AG04450 (cell line): ENCODE results near the gene LENG1. TPM values are rescaled to one million over a fixed set of nuclear protein-coding genes. Genes with fewer than 3 reads are reported as not detected.
"Not testable (repeated sequence)": the region's sequence is repeated elsewhere in the genome, so short reads cannot be mapped to it uniquely, and the experiment has no call there.

Source experiments
- CTCF ChIA-PET: fragments of 300-600, 350-600 bp; formaldehyde crosslinking; extraction: SDS; loops from one replicate; lab custom pipeline; 2022; ENCODE audit warnings: antibody characterized with exemption, inconsistent platforms; lab: Charles Lee
- POLR2A ChIA-PET: fragments of 350-600 bp; formaldehyde crosslinking; extraction: SDS; loops from one replicate; lab custom pipeline; 2021; ENCODE audit warnings: antibody characterized with exemption, inconsistent platforms; lab: Yijun Ruan, JAX
- DNase-seq: peaks from one replicate; pipeline ENCODE4 v3.0.0-alpha.2; 2011; ENCODE audit warnings: low read depth, low spot score
- H3K27ac ChIP-seq: one replicate; pipeline ENCODE4 v1.5.1; 2012; ENCODE audit warnings: low read depth, low read length, control low read depth
- H3K27me3 ChIP-seq: one replicate; pipeline ENCODE4 v1.6.0; 2012; ENCODE audit warnings: low read length; ENCODE audit not compliant: control insufficient read depth, insufficient read depth
- H3K4me3 ChIP-seq: 2 replicates; pipeline ENCODE4 v1.5.1; 2011; ENCODE audit warnings: mild to moderate bottlenecking, low read depth, low read length, control low read depth
- H3K9me3 ChIP-seq: 2 replicates; pipeline ENCODE4 v1.5.1; 2012; ENCODE audit warnings: low read length; ENCODE audit not compliant: control insufficient read depth, insufficient read depth
- polyA plus RNA-seq: library from polyadenylated mRNA; depleted of rRNA; stranded (reverse); fragments of >200 nt; gene quantifications from 2 replicates; pipeline ENCODE4 v1.2.3, GENCODE V29; 2011
- TF ChIP-seq, protein P1 (sequence below): IDR thresholded peaks from 2 replicates; pipeline ENCODE4 v1.5.1; 2011; ENCODE audit warnings: low read depth, low read length, control low read depth, inconsistent platforms

Gene LENG1
- polyA plus RNA-seq, 1 experiment = 3.3 TPM

DNA sequence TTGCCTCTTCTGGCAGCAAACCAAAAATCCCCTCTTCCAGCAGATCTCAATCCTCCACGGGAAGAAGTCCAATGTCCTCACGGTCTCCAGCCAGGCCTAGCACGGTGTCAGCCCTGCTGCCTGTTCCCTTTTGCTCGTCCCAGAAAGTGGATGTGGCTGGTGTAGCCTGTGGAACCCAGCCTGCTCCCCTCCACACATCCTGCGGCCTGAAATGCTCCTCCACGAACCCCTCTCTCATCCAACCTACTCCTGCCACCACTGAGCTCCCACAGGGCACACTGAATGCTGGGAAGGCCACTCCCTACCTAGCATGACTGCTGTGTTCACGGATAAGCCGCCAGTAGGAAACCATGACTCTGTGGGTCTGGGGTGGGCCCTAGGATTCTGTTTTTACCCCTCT lies 26.8 kb upstream of the LENG1 start:
- ChIA-PET POLR2A (no interaction called here), CTCF (no interaction called here)
- no peaks in the 10 kb centered on the region for H3K9me3 ChIP-seq
- DNase-seq = no peak
- H3K4me3 ChIP-seq = no peak overlapping the region
- TF ChIP-seq, protein P1, sequence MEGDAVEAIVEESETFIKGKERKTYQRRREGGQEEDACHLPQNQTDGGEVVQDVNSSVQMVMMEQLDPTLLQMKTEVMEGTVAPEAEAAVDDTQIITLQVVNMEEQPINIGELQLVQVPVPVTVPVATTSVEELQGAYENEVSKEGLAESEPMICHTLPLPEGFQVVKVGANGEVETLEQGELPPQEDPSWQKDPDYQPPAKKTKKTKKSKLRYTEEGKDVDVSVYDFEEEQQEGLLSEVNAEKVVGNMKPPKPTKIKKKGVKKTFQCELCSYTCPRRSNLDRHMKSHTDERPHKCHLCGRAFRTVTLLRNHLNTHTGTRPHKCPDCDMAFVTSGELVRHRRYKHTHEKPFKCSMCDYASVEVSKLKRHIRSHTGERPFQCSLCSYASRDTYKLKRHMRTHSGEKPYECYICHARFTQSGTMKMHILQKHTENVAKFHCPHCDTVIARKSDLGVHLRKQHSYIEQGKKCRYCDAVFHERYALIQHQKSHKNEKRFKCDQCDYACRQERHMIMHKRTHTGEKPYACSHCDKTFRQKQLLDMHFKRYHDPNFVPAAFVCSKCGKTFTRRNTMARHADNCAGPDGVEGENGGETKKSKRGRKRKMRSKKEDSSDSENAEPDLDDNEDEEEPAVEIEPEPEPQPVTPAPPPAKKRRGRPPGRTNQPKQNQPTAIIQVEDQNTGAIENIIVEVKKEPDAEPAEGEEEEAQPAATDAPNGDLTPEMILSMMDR = no peak
- H3K27me3 ChIP-seq = no peaks in the 10 kb centered on the region
- no peak overlapping the region for H3K27ac ChIP-seq

DNA sequence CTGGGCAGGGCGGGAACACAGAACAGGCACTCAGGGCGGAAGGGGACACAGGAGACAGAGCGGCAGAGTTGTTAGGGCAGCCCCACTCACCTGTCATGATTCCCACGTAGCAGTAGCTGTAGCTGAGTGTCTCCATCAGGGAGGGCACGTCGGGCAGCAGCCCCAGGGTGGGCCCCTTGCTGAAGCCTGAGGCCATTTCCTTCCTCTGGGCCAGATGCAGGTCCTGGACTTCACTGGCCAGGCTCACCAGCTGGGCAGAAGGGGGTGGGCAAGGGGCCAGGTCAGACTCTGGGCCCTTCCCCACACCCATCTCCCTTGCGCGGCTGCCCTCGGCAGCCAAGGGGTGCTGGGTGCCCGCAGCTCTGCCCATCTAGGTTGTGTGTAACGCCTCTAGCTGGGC lies 23.9 kb upstream of the LENG1 start:
- no peaks in the 10 kb centered on the region for H3K9me3 ChIP-seq
- DNase-seq = no peak
- TF ChIP-seq, protein P1 = no peak
- no peak overlapping the region for H3K4me3 ChIP-seq
- ChIA-PET CTCF (no interaction called here), POLR2A (no interaction called here)
- peak overlapping the region; percentile 11 for H3K27ac ChIP-seq
- no peaks in the 10 kb centered on the region for H3K27me3 ChIP-seq

DNA sequence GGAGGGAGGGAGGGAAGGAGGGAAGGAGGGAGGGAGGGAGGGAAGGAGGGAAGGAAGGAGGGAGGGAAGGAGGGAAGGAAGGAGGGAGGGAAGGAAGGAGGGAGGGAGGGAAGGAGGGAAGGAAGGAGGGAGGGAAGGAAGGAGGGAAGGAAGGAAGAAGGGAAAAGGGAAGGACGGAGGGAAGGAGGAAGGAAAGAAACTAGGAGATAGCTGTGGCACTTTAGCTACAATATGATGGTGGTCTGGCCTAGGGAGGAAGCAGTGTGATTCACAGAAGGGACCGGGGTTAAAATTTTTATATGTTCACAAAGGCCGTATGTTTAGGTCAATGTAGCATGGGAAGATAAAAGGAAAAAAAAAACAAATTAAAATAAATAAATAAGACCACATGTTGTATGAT lies 22.4 kb upstream of the LENG1 start:
- H3K27me3 ChIP-seq, H3K9me3 ChIP-seq, H3K4me3 ChIP-seq, H3K27ac ChIP-seq, DNase-seq, POLR2A ChIA-PET: not testable (repeated sequence)
- CTCF ChIA-PET = interaction anchor here (1.8 kb wide), 1 partner anchor 13 kb away, joined by 6 read pairs; no protein-coding TSS in a partner anchor

DNA sequence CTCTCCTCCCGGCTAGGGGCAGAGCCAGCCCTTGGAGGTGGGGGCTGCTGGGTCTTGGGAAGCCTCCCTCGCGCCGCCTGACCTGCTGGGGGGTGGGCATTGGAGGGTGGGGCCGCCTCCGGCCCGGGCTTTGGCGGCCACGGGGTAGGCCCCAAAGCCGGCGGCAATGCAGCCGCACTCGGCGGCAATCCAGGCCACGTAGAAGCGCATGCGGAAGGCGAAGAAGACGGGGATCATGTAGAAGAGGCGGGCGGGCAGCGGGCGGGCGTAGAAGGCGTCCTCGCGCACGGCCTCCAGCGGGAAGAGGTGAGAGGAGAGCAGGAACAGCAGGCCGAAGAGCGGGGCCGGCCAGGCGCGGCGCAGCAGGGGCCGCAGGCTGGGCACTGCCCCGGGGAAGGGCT lies 21.2 kb upstream of the LENG1 start:
- no peaks in the 10 kb centered on the region for H3K27me3 ChIP-seq
- ChIA-PET CTCF (interaction anchor here (1.1 to 1.8 kb wide), 2 partner anchors 11 to 12 kb away, joined by 4 to 6 read pairs; no protein-coding TSS in a partner anchor), POLR2A (no interaction called here)
- no peak for DNase-seq
- H3K9me3 ChIP-seq = no peaks in the 10 kb centered on the region
- H3K4me3 ChIP-seq = no peak overlapping the region
- TF ChIP-seq, protein P1 = no peak
- no peak overlapping the region for H3K27ac ChIP-seq

DNA sequence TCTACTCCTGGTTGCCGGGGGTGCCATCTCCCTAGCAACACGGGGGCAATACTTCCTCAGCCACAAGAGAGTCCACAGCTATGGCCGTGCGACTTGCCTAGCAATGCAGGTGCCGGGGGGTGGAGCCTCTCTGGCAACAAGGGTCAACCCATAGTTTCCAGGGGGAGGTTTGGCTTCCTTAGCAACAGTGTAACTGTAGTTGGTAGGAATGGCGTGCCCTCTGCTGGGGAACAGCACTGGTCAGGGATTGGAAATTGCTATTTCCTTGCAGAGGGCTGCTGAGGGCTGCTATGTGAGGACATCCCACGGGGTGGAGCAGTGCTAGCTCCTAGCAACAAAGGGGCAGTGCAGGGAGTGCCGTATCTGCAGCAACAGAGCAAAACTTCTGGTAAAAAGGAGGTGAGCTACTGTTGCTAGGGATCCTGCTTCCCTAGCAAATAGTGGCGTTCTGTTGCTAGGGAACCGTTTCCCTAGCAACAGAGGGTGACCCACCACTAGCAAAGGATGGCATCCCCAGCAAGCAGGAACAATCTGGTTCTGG lies 20.5 kb upstream of the LENG1 start:
- POLR2A ChIA-PET = interaction anchor here (0.8 to 0.9 kb wide), 2 partner anchors 12 to 21 kb away, joined by 3 to 4 read pairs; no protein-coding TSS in a partner anchor
- Histone ChIP-seq H3K9me3 (no peaks in the 10 kb centered on the region), H3K27ac (no peak overlapping the region), H3K27me3 (no peaks in the 10 kb centered on the region), H3K4me3 (no peak overlapping the region)
- DNase-seq = no peak
- CTCF ChIA-PET = interaction anchor here (0.6 to 1.8 kb wide), 4 partner anchors 9 to 48 kb away, joined by 3 to 6 read pairs (median 4); partner anchors contain the start of gene MBOAT7
- TF ChIP-seq, protein P1 = peak; percentile 42
